ENCODE results near the gene ADCY3. TPM values are rescaled to one million over a fixed set of nuclear protein-coding genes. Genes with fewer than 3 reads are reported as not detected.

Gene ADCY3
- total and polyA plus RNA-seq, 2 of the 4 experiments (the other 2 are of a cell fraction) = 17.4 to 46.1 TPM

GRCh38 chr2:24873619-24874018, 46.4 kb downstream of the ADCY3 start:
- no peak for DNase-seq
- H4K5ac ChIP-seq (ENCODE audit: low read depth, low read length) = no peak overlapping the region
- TF ChIP-seq BHLHE40 (IDR thresholded peaks at IDR 0.05; ENCODE audit: low read depth, low read length) (no peak), MAZ (IDR thresholded peaks at IDR 0.05; ENCODE audit: borderline replicate concordance, low read depth, low read length) (no peak), CTCF (conservative IDR thresholded peaks at IDR 0.05; ENCODE audit: low read depth, low read length) (no peak), ELK1 (IDR thresholded peaks at IDR 0.05; ENCODE audit: borderline replicate concordance, low read depth, low read length) (no peak), MXI1 (IDR thresholded peaks at IDR 0.05; ENCODE audit: borderline replicate concordance, low read depth, low read length) (no peak), RFX5 (IDR thresholded peaks at IDR 0.05; ENCODE audit: low read depth, low read length) (no peak), CHD1 (IDR thresholded peaks at IDR 0.05; ENCODE audit: low read depth, low read length) (no peak), CEBPB (IDR thresholded peaks at IDR 0.05; ENCODE audit: low read depth, low read length) (no peak), POLR2A (IDR thresholded peaks at IDR 0.05; ENCODE audit: low read depth, low read length) (no peak), NFE2L2 (IDR thresholded peaks at IDR 0.05; ENCODE audit: low read depth, low read length) (no peak), MAFK (IDR thresholded peaks at IDR 0.05; ENCODE audit: low read depth, low read length) (no peak), RAD21 (IDR thresholded peaks at IDR 0.05; ENCODE audit: low read length) (no peak), SMC3 (IDR thresholded peaks at IDR 0.05; ENCODE audit: low read depth, low read length) (no peak), FOS (IDR thresholded peaks at IDR 0.05; ENCODE audit: low read depth, low read length) (no peak), USF2 (IDR thresholded peaks at IDR 0.05; ENCODE audit: low read depth, low read length) (no peak), RCOR1 (IDR thresholded peaks at IDR 0.05; ENCODE audit: insufficient replicate concordance, low read length) (no peak)

More at GRCh38 chr2:24873619-24874018, 46.4 kb downstream of the ADCY3 start:
- WGBS, 2 experiments (ENCODE audit: extremely low coverage in 2 of 2, insufficient read length in 1 of 2) = no CpG with 5 or more reads among the region's 8 CpGs
- BruUV-seq (replicated peaks) = no TSS peak
- Histone ChIP-seq H3K4ac (ENCODE audit: low read depth, low read length) (no peak overlapping the region), H3K9me3 (ENCODE audit: control insufficient read depth, insufficient read depth, low read length) (no peaks in the 10 kb centered on the region), H3K4me1 (ENCODE audit: control insufficient read depth, insufficient read depth, low read length) (peaks cover 15% of the 10 kb centered on the region; the same call in 1 of the 2 replicates), H2AFZ (replicated peaks; ENCODE audit: low read length, poor library complexity) (no peak overlapping the region), H2AK9ac (replicated peaks; ENCODE audit: low read depth, low read length, poor library complexity) (no peak overlapping the region), H3K14ac (replicated peaks; ENCODE audit: low read depth, low read length) (no peak overlapping the region), H3K23ac (ENCODE audit: low read depth, low read length) (no peak overlapping the region), H2BK20ac (ENCODE audit: low read depth, low read length) (no peak overlapping the region), H3K4me2 (ENCODE audit: low read depth, low read length) (no peak overlapping the region), H3K9me1 (ENCODE audit: insufficient read depth, low read length) (peaks cover 19% of the 10 kb centered on the region), H3K27me3 (ENCODE audit: control insufficient read depth, insufficient read depth, low read length) (no peaks in the 10 kb centered on the region), H3K9ac (ENCODE audit: low read depth, low read length) (no peak overlapping the region), H3K79me1 (ENCODE audit: low read depth in 1 of 2, low read length in 2 of 2) (peaks cover 0 to 25% of the 10 kb centered on the region in 2 experiments; a peak in 2 of 4 replicates), H2BK15ac (ENCODE audit: low read depth, low read length) (no peak overlapping the region), H3K27ac (ENCODE audit: insufficient read depth, low read length) (no peak overlapping the region), H3K56ac (ENCODE audit: extremely low read depth, insufficient read depth, low read length) (no peak overlapping the region), H3K4me3 (ENCODE audit: insufficient read depth, low read depth, low read length) (no peak overlapping the region), H2BK5ac (ENCODE audit: low read depth, low read length, poor library complexity, severe bottlenecking) (no peak overlapping the region), H2AK5ac (ENCODE audit: low read depth, low read length) (no peak overlapping the region), H3K18ac (ENCODE audit: low read depth, low read length) (no peak overlapping the region; the same call in 1 of the 2 replicates), H3K36me3 (ENCODE audit: control insufficient read depth, insufficient read depth, low read length) (peaks cover 1% of the 10 kb centered on the region; the same call in 1 of the 2 replicates), H4K8ac (ENCODE audit: low read depth in 2 of 2, low read length in 2 of 2) (no peak overlapping the region), H2BK120ac (ENCODE audit: low read depth, low read length) (no peak overlapping the region), H4K91ac (ENCODE audit: insufficient read depth, low read depth, low read length) (no peak overlapping the region), H4K20me1 (ENCODE audit: insufficient read depth, low read length) (no peaks in the 10 kb centered on the region; the same call in 1 of the 2 replicates)
- CTCF ChIA-PET = no interaction called here
- intact Hi-C loops (cut with micrococcal nuclease) = no loop called here
- in situ Hi-C loops (cut with MboI; ENCODE audit: low sequenced_read_pairs) = no loop called here
- POLR2A ChIA-PET (ENCODE audit: unreplicated experiment) = no interaction called here
- ATAC-seq (ENCODE audit: low read depth) = no peak
- dilution Hi-C loops (cut with HindIII; ENCODE audit: low sequenced_read_pairs, unreplicated experiment) = no loop called here

Measured in IMR-90 (cell line).